BJ (cell line): ENCODE measurements around the gene ARHGEF4. TPM values are rescaled to one million over a fixed set of nuclear protein-coding genes. Genes with fewer than 3 reads are reported as not detected.

Source experiments
- CTCF ChIA-PET: fragments of 350-600 bp; formaldehyde crosslinking; extraction: SDS; loops from one replicate; lab custom pipeline; 2021; ENCODE audit warnings: antibody characterized with exemption, inconsistent platforms; lab: Yijun Ruan, JAX
- POLR2A ChIA-PET: fragments of 300-600 bp; sonication (Branson Sonifier 250); formaldehyde crosslinking; extraction: SDS; loops from one replicate; lab custom pipeline; 2021; ENCODE audit warnings: antibody characterized with exemption; lab: Charles Lee
- DNase-seq: peaks from one replicate; pipeline ENCODE4 v3.0.0-alpha.2; 2011; ENCODE audit warnings: low read depth
- H3K27me3 ChIP-seq: 2 replicates; pipeline ENCODE4 v1.6.0; 2011; ENCODE audit warnings: low read length; ENCODE audit not compliant: control insufficient read depth, insufficient read depth
- H3K36me3 ChIP-seq: 2 replicates; pipeline ENCODE4 v1.5.1; 2011; ENCODE audit warnings: low read length; ENCODE audit not compliant: control insufficient read depth, insufficient read depth
- H3K4me3 ChIP-seq: 2 replicates; pipeline ENCODE4 v1.5.1; 2011; ENCODE audit warnings: low read depth, mild to moderate bottlenecking, control low read depth, low read length
- polyA plus RNA-seq: library from polyadenylated mRNA; depleted of rRNA; stranded (reverse); fragments of >200 nt; gene quantifications from 2 replicates; pipeline ENCODE4 v1.2.3, GENCODE V29; 2011
- TF ChIP-seq, protein P1 (sequence below): IDR thresholded peaks from 2 replicates; pipeline ENCODE4 v1.5.1; 2011; ENCODE audit warnings: low read depth, mild to moderate bottlenecking, control low read depth, inconsistent platforms, low read length, moderate library complexity; ENCODE audit not compliant: insufficient read depth

The ARHGEF4 gene
- polyA plus RNA-seq, 1 experiment, result 15.1 TPM

DNA sequence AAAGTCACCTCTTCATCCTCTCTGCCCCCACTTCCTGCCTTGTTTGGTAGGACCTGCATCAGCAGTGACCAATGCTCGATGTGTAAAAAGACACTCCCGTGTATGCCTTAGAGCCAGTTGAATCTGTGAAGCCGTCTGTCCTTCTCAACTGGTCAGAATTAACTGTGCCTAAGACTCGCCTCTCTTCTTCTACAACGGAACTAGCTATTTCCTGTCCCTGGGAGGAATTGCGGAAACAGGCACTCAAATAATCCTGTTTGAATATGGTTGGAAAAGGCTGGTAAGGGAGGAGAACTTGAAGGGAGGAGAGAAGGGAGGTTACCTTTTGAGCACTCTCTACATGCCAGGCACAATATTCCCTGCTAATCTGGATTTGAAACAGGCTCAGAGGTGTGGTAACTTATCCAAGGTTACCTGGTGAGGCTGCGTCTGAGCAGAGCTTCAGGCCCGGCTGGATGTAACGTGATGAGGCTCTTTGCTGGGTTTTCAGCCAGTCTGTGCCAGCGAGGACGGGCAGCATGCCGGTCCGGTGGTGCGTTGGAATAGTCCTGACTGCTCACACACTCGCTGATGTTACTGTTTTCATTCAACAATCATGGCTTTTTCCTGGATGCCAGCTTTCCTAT, 129.5 kb downstream of the ARHGEF4 start:
- H3K36me3 ChIP-seq, result no peaks in the 10 kb centered on the region
- TF ChIP-seq, protein P1, sequence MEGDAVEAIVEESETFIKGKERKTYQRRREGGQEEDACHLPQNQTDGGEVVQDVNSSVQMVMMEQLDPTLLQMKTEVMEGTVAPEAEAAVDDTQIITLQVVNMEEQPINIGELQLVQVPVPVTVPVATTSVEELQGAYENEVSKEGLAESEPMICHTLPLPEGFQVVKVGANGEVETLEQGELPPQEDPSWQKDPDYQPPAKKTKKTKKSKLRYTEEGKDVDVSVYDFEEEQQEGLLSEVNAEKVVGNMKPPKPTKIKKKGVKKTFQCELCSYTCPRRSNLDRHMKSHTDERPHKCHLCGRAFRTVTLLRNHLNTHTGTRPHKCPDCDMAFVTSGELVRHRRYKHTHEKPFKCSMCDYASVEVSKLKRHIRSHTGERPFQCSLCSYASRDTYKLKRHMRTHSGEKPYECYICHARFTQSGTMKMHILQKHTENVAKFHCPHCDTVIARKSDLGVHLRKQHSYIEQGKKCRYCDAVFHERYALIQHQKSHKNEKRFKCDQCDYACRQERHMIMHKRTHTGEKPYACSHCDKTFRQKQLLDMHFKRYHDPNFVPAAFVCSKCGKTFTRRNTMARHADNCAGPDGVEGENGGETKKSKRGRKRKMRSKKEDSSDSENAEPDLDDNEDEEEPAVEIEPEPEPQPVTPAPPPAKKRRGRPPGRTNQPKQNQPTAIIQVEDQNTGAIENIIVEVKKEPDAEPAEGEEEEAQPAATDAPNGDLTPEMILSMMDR, result no peak
- peaks cover 21% of the 10 kb centered on the region for H3K27me3 ChIP-seq
- DNase-seq, result no peak
- ChIA-PET CTCF (no interaction called here), POLR2A (no interaction called here)
- no peak overlapping the region for H3K4me3 ChIP-seq

DNA sequence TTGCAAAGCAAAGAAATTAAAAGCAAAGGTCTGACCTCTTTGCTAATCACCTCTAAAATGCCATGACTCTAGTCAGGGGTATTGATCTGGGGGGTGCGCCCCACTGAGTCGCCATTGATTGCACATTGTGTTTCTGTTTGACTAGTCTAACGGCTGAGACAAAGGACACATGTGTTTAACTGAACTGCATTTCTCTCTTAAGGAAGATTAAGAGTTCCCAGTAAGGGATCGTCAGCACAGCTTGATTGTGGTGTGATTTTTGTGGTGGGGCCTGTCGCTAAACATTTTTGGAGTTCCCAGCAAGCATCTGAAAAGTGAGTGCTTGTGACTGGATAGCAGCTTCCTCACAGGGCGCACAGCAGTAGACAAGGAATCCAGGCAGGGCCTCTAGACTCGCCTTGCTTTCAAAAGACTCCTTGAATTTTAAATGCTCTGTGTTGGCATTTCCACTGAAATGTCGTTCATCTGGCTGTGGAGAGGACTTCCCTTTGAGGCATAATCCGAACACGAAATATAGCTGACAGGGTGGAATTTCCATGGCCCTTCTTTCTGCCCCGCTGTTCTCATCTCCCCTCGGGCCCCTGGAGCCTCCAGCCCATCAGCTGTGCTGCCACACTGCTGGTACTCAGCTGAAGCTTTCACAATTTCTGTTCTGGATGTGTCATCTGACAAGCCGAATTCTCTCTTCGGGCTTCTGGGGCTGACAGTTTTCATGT, 130.2 kb downstream of the ARHGEF4 start:
- CTCF ChIA-PET, result no interaction called here
- peaks cover 19% of the 10 kb centered on the region for H3K27me3 ChIP-seq

GRCh38 chr2:130972410-130972809, 135.7 kb downstream of the ARHGEF4 start:
- TF ChIP-seq, protein P1, result no peak
- POLR2A ChIA-PET, result no interaction called here
- H3K4me3 ChIP-seq, result no peak overlapping the region
- H3K27me3 ChIP-seq, result no peaks in the 10 kb centered on the region
- no peaks in the 10 kb centered on the region for H3K36me3 ChIP-seq
- CTCF ChIA-PET, result no interaction called here
- DNase-seq, result no peak

More for the DNA sequence above, 130.2 kb downstream of the ARHGEF4 start:
- H3K4me3 ChIP-seq, result no peak overlapping the region
- TF ChIP-seq, protein P1, result no peak
- POLR2A ChIA-PET, result no interaction called here
- no peak for DNase-seq
- H3K36me3 ChIP-seq, result no peaks in the 10 kb centered on the region

GRCh38 chr2:130975729-130976128, 139.0 kb downstream of the ARHGEF4 start:
- H3K4me3 ChIP-seq, result no peak overlapping the region
- H3K27me3 ChIP-seq, result no peaks in the 10 kb centered on the region
- CTCF ChIA-PET, result no interaction called here
- POLR2A ChIA-PET, result no interaction called here
- no peak for DNase-seq
- TF ChIP-seq, protein P1, result no peak
- no peaks in the 10 kb centered on the region for H3K36me3 ChIP-seq

DNA sequence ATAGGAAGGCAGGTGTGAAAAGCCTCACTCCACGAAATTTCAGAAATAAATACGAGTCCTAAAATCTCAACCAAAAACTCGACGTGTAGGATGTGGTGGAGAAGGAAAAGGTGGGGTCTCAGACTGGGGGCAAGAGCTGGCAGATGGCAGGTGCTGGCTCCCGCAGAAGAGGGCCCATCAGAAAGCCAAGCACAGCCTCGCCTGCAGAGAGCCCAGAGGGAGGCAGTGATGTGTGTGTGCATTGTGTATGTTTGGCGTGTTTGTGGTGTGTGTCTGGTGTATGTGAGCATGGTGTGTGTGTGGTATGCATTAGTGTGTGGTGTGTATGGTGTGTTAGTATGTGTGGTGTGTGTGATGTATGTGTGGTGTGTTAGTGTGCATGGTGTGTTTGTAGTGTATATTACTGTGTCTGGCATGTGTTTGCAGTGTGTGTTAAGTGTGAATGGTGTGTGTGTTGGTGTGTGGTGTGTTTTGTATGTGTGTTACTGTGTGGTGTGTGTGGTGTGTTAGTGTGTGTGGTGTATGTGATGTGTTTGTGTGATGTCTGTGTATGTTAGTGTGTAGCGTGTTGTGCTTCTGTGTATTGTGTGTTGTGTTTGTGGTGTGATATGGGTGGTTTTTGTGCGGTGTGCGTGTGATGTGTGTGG, 140.0 kb downstream of the ARHGEF4 start:
- no peak for DNase-seq
- POLR2A ChIA-PET, result no interaction called here
- no peaks in the 10 kb centered on the region for H3K27me3 ChIP-seq

More for the DNA sequence above, 140.0 kb downstream of the ARHGEF4 start:
- CTCF ChIA-PET, result no interaction called here
- H3K36me3 ChIP-seq, result no peaks in the 10 kb centered on the region
- TF ChIP-seq, protein P1, result no peak
- H3K4me3 ChIP-seq, result no peak overlapping the region
